ENCODE measurements around the gene PSMC1.

The PSMC1 gene

GRCh38 chr14:90268420-90268819 is 12.1 kb downstream of the PSMC1 start:
- no peaks in the 10 kb centered on the region for H3K27me3 Mint-ChIP-seq (ENCODE audit: low read depth)
- no peak overlapping the region for H3K4me3 Mint-ChIP-seq
- no peak overlapping the region for H3K27ac Mint-ChIP-seq
- peaks cover 7% of the 10 kb centered on the region for H3K4me1 Mint-ChIP-seq (ENCODE audit: low read depth)
- no peaks in the 10 kb centered on the region for H3K9me3 Mint-ChIP-seq
- H3K36me3 Mint-ChIP-seq (ENCODE audit: low read depth), result peaks cover 46% of the 10 kb centered on the region

- peaks cover 16% of the 10 kb centered on the region for H3K4me1 Mint-ChIP-seq (ENCODE audit: low read depth)
- H3K36me3 Mint-ChIP-seq (ENCODE audit: low read depth), result peaks cover 37% of the 10 kb centered on the region
- H3K4me3 Mint-ChIP-seq, result no peak overlapping the region
- H3K27ac Mint-ChIP-seq, result no peak overlapping the region
- no peaks in the 10 kb centered on the region for H3K9me3 Mint-ChIP-seq
- no peaks in the 10 kb centered on the region for H3K27me3 Mint-ChIP-seq (ENCODE audit: low read depth)
Observed at GRCh38 chr14:90272523-90272922, 16.2 kb downstream of the PSMC1 start.

- Mint-ChIP-seq H3K36me3 (ENCODE audit: low read depth) (peaks cover 34% of the 10 kb centered on the region), H3K4me1 (ENCODE audit: low read depth) (peaks cover 16% of the 10 kb centered on the region), H3K27ac (no peak overlapping the region), H3K9me3 (no peaks in the 10 kb centered on the region), H3K27me3 (ENCODE audit: low read depth) (no peaks in the 10 kb centered on the region), H3K4me3 (no peak overlapping the region)
Observed at GRCh38 chr14:90273532-90273931, 17.2 kb downstream of the PSMC1 start.

DNA sequence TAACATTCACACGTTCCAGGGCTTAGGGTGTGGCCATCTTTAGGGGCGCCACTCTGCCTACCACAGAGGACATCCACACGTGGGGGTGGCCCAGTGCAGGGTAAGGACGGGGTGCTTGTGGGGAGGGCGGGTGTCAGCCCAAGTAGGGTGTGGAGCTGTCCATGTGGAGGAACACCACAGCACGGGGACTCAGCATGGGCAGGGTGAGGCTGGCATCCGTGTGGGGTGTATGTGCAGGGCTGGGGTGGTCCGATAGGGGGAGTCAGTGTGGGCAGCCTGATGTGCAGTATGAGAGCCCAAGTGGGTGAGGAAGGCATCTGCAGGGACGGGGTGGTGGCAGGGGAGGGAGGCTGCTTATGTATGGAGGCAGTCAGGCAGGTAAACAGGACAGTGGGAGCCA is 17.7 kb downstream of the PSMC1 start:
- H3K4me3 Mint-ChIP-seq, result no peak overlapping the region
- peaks cover 16% of the 10 kb centered on the region for H3K4me1 Mint-ChIP-seq (ENCODE audit: low read depth)
- no peaks in the 10 kb centered on the region for H3K9me3 Mint-ChIP-seq
- peak overlapping the region; percentile 49 for H3K27ac Mint-ChIP-seq
- no peaks in the 10 kb centered on the region for H3K27me3 Mint-ChIP-seq (ENCODE audit: low read depth)
- H3K36me3 Mint-ChIP-seq (ENCODE audit: low read depth), result peaks cover 29% of the 10 kb centered on the region

DNA sequence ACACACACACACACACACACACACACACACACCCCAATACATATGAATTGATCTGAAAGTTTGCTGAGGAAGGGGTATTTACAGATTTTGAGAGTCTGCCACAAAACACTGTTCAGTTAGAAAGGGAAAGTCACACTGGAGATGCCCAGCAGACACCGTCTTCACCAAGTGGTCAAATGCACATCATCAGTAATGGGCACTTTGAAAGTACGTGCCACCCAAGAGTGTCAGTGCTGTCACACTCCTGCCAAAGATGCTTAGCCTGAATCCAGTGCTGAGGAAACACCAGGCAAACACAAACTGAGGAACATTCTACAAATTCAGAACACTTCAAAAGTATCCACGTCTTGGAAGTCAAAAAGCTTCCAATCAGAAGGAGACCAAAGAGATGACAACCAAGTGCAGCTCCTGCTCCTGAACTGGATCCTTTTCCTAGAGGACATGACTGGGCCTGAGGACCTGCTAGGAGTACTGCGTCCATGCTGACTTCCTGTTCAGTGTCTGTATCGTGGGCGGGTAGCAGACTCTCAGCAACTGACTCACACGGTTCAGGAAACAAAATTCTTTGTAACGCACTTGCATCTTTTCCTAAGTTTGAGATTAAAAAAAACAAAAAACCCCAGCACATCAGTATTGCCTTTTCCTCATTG is 18.6 kb downstream of the PSMC1 start:
- peak overlapping the region; percentile 69 for H3K27ac Mint-ChIP-seq
- peaks cover 16% of the 10 kb centered on the region for H3K4me1 Mint-ChIP-seq (ENCODE audit: low read depth)
- peaks cover 23% of the 10 kb centered on the region for H3K36me3 Mint-ChIP-seq (ENCODE audit: low read depth)
- H3K27me3 Mint-ChIP-seq (ENCODE audit: low read depth), result no peaks in the 10 kb centered on the region
- no peaks in the 10 kb centered on the region for H3K9me3 Mint-ChIP-seq
- H3K4me3 Mint-ChIP-seq, result no peak overlapping the region

GRCh38 chr14:90275458-90275814 is 19.1 kb downstream of the PSMC1 start:
- Mint-ChIP-seq H3K27me3 (ENCODE audit: low read depth) (no peaks in the 10 kb centered on the region), H3K36me3 (ENCODE audit: low read depth) (peaks cover 18% of the 10 kb centered on the region), H3K27ac (peak overlapping the region; percentile 83), H3K9me3 (no peaks in the 10 kb centered on the region), H3K4me1 (ENCODE audit: low read depth) (peaks cover 16% of the 10 kb centered on the region), H3K4me3 (no peak overlapping the region)

GRCh38 chr14:90275820-90276219 is 19.5 kb downstream of the PSMC1 start:
- Mint-ChIP-seq H3K27ac (peak overlapping the region; percentile 83), H3K27me3 (ENCODE audit: low read depth) (no peaks in the 10 kb centered on the region), H3K4me1 (ENCODE audit: low read depth) (peaks cover 16% of the 10 kb centered on the region), H3K9me3 (no peaks in the 10 kb centered on the region), H3K4me3 (no peak overlapping the region), H3K36me3 (ENCODE audit: low read depth) (peaks cover 15% of the 10 kb centered on the region)

- Mint-ChIP-seq H3K4me1 (ENCODE audit: low read depth) (peaks cover 16% of the 10 kb centered on the region), H3K9me3 (no peaks in the 10 kb centered on the region), H3K36me3 (ENCODE audit: low read depth) (peaks cover 11% of the 10 kb centered on the region), H3K4me3 (no peak overlapping the region), H3K27ac (peak overlapping the region; percentile 49), H3K27me3 (ENCODE audit: low read depth) (no peaks in the 10 kb centered on the region)
Observed at GRCh38 chr14:90276646-90277367, 20.5 kb downstream of the PSMC1 start.

GRCh38 chr14:90277581-90278198 is 21.3 kb downstream of the PSMC1 start:
- Mint-ChIP-seq H3K36me3 (ENCODE audit: low read depth) (peaks cover 11% of the 10 kb centered on the region), H3K9me3 (no peaks in the 10 kb centered on the region), H3K4me3 (no peak overlapping the region), H3K4me1 (ENCODE audit: low read depth) (peaks cover 16% of the 10 kb centered on the region), H3K27ac (no peak overlapping the region), H3K27me3 (ENCODE audit: low read depth) (no peaks in the 10 kb centered on the region)

GRCh38 chr14:90278199-90279175 is 22.1 kb downstream of the PSMC1 start:
- H3K4me1 Mint-ChIP-seq (ENCODE audit: low read depth), result peaks cover 16% of the 10 kb centered on the region
- no peaks in the 10 kb centered on the region for H3K27me3 Mint-ChIP-seq (ENCODE audit: low read depth)
- H3K36me3 Mint-ChIP-seq (ENCODE audit: low read depth), result peaks cover 11% of the 10 kb centered on the region

DNA sequence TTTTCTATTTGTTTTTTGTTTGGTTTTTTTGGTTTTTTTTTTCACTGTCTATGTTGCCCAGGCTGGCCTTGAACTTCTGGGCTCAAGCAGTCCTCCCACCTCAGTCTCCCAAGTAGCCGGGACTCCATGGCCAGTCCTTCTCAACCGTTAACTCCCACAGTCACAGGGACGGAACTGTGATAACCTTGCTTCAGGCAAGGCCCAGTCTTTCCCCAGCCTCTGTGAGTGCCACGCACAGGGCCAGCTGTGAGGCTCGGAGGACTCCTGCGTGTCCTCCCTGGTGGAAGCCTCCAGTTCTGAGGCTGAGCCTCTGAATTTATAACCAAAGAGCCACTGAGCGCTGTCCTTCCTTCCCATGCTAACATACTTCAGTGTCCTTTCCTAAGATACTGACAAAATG is 23.7 kb downstream of the PSMC1 start:
- Mint-ChIP-seq H3K27me3 (ENCODE audit: low read depth) (no peaks in the 10 kb centered on the region), H3K27ac (no peak overlapping the region), H3K4me1 (ENCODE audit: low read depth) (peaks cover 11% of the 10 kb centered on the region)

More at GRCh38 chr14:90278199-90279175, 22.1 kb downstream of the PSMC1 start:
- no peak overlapping the region for H3K4me3 Mint-ChIP-seq
- peak overlapping the region; percentile 20 for H3K27ac Mint-ChIP-seq
- H3K9me3 Mint-ChIP-seq, result no peaks in the 10 kb centered on the region

GRCh38 chr14:90281261-90281660 is 24.9 kb downstream of the PSMC1 start:
- H3K36me3 Mint-ChIP-seq (ENCODE audit: low read depth), result peaks cover 8% of the 10 kb centered on the region
- H3K9me3 Mint-ChIP-seq, result no peaks in the 10 kb centered on the region
- no peak overlapping the region for H3K4me3 Mint-ChIP-seq
- H3K4me1 Mint-ChIP-seq (ENCODE audit: low read depth), result peaks cover 4% of the 10 kb centered on the region
- no peak overlapping the region for H3K27ac Mint-ChIP-seq
- no peaks in the 10 kb centered on the region for H3K27me3 Mint-ChIP-seq (ENCODE audit: low read depth)

More for the DNA sequence above, 23.7 kb downstream of the PSMC1 start:
- Mint-ChIP-seq H3K4me3 (no peak overlapping the region), H3K9me3 (no peaks in the 10 kb centered on the region), H3K36me3 (ENCODE audit: low read depth) (peaks cover 8% of the 10 kb centered on the region)

DNA sequence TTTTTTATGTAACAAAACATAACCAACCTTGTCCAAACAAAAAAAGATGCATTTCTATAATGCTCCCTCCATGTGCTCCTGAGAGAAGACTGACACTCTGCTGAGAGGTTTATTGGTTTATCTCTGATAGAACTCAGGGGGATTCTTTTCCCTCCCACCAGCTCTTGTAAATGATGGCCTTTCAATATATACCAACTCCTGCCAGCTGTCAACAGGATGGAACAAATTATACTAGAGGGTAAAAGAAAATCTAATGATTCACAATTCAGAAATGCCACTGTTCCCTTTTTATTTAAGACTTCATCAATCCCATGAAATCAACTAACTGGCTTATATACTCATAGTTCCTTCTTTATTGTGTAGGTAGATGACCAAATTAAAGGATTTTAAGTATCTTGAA is 25.4 kb downstream of the PSMC1 start:
- Mint-ChIP-seq H3K27me3 (ENCODE audit: low read depth) (no peaks in the 10 kb centered on the region), H3K4me1 (ENCODE audit: low read depth) (no peaks in the 10 kb centered on the region), H3K36me3 (ENCODE audit: low read depth) (peaks cover 6% of the 10 kb centered on the region), H3K27ac (no peak overlapping the region), H3K9me3 (no peaks in the 10 kb centered on the region), H3K4me3 (no peak overlapping the region)

DNA sequence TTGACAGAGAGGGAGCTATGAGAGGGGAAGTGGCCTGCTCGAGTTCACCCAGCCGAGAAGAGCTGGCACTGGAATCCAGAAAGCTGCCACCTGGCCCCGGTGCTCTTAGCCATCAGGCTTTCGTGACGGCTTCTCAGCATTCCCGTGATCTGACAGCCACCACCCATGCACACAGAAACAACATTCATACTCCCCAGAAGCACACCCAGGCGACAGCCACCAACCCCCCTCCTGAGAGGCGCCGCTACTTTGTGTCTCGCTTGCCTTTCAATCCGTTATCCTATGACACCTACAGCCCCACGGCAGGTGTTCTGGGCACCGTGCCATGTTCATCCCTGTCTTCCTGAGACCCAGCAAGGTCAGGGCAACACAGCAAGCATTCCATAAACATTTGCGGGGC is 31.4 kb downstream of the PSMC1 start:
- H3K27ac Mint-ChIP-seq, result no peak overlapping the region
- peaks cover 25% of the 10 kb centered on the region for H3K36me3 Mint-ChIP-seq (ENCODE audit: low read depth)
- H3K9me3 Mint-ChIP-seq, result no peaks in the 10 kb centered on the region
- no peak overlapping the region for H3K4me3 Mint-ChIP-seq
- H3K27me3 Mint-ChIP-seq (ENCODE audit: low read depth), result no peaks in the 10 kb centered on the region
- no peaks in the 10 kb centered on the region for H3K4me1 Mint-ChIP-seq (ENCODE audit: low read depth)

Measured in T-helper 1 cell treated with Interleukin-12 subunit alpha and Interleukin-12 subunit beta and Interleukin-4 antibody, amounts not matched to agents 30 μg/mL and 1 μg/mL, for 36 hours (primary cell).